Activated CD4-positive, alpha-beta T cell treated with anti-CD3 and anti-CD28 coated beads for 48 hours (primary cell): ENCODE data around the gene MED27.
A peak's percentile ranks its signal among the peaks of the same experiment; 100 is the strongest.

Experiments
- DNase-seq: peaks from one replicate; pipeline ENCODE4 v3.0.0-alpha.2; 2020

Gene MED27, protein sequence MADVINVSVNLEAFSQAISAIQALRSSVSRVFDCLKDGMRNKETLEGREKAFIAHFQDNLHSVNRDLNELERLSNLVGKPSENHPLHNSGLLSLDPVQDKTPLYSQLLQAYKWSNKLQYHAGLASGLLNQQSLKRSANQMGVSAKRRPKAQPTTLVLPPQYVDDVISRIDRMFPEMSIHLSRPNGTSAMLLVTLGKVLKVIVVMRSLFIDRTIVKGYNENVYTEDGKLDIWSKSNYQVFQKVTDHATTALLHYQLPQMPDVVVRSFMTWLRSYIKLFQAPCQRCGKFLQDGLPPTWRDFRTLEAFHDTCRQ

GRCh38 chr9:132079391-132080091 is at the start of gene MED27:
TSS of gene MED27 (minus strand) at chr9:132079867. CDS start at chr9:132079844, 23 bp downstream.
- peak; percentile 96 for DNase-seq

- DNase-seq = no peak
Measured at GRCh38 chr9:132127888-132128534, 48.3 kb upstream of the MED27 start.

DNA sequence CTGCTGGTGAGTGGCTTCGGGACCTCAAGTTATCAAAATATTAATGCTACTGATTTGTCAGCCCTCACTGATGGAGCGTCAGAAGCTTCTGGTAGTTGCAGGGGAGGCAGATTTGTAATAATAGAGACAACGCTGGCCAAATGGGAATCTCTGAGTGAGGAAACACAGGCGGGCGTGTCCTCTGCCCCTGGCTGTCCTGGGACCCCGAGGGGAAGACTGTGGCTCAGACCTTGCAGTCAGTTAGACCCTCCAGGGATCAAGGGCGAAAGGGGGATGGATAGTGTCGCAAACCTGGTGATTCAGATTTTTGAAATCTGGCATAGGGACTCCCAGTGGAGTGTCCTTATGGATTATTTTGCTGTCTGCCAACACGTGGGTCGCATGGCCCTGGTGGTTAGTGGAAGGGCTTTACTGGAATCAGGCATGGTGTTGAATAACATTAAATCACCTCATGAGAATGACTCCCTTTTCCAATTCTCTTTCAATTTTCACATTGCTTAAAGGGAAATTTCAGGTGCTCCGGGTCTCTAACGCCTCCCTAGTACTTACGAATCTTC is 47.1 kb upstream of the MED27 start:
- no peak for DNase-seq

- DNase-seq = peak; percentile 35
Measured at GRCh38 chr9:132125944-132126679, 46.4 kb upstream of the MED27 start.

- no peak for DNase-seq
Measured at GRCh38 chr9:132125361-132125760, 45.7 kb upstream of the MED27 start.

GRCh38 chr9:132124800-132125199 is 45.1 kb upstream of the MED27 start:
- no peak for DNase-seq

GRCh38 chr9:132121021-132121420 is 41.4 kb upstream of the MED27 start:
- DNase-seq = no peak

- DNase-seq = no peak
Measured at GRCh38 chr9:132117694-132118093, 38.0 kb upstream of the MED27 start.

- DNase-seq = no peak
Measured at GRCh38 chr9:132116583-132116982, 36.9 kb upstream of the MED27 start.

DNA sequence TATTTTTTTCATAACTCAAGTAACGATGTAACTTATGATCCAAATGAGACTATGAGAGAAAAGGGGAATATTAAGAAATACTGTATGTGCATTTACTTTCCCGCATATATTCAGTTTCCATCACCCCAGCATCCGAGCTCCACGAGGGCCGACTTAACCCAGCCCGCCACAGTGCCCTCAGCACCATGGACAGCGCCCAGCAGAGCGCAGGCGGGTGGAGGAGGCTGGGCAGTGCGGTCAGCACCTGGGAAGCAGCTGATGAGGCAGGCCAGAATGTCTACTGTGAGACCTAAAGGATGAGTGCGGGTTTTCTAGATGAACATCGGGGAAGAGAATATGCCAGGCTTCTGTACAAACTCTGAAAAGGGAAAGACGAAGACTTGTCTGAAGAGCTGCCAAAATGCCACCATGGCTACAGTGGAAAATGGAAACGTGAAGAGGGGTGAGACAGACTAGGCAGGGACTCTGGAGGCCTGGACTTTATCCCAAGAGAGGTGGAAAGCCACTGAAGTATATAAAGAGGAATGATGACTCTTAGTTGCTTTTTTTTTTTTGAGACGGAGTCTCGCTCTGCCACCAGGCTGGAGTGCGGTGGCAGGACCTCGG is 34.5 kb upstream of the MED27 start:
- peak; percentile 60 for DNase-seq

DNA sequence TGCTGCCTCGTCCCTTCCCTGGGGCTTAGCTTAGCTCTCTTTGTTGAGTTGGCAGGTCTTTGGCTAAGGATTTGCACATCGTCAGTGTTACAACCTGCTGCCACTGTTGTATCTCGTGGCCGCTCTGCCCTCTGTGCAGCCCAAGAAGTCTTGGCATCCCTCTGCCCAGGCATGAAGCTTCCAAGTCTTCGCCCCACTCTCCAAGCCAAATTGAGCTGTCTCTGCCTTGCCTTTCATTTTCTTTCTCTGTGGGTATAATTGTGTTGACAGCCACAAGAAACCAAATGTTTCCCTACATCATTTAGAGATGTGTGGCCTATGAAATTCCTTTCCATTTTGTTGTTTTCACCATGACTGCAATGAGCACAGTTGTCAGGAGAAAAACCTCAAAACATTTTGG is 29.6 kb upstream of the MED27 start:
- no peak for DNase-seq

GRCh38 chr9:132108728-132109127 is 29.1 kb upstream of the MED27 start:
- DNase-seq = no peak

DNA sequence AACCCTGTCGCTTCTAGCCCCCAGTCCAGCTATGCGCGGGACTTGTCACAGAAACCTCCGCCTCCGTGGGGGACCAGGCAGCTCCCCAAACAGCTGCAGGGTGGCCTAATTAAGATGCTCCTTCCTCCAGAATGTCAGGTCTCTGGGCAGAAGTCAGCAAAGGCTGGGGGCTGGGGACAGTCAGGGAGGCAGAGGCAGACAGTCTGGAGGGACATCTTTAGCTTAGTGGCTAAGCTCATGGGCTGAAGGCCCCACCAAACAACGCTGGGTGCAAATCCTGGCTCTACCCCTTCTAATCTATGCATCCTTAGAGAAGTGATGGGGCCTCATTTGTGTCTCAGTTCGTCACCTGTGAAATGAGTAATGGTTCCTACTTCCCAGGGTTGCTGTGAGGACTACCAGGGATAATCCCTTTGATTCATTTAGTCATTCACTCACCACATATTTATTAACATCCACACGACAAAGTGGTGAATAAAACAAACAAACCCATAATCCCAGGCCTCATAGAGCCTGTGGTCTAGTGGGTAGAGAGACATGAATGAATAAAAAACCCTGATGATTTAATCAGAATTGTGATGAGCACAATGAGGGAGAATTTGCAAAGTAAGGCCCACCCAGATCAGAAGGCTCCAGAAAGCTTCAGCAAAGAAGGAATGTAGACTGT is 20.2 kb upstream of the MED27 start:
- no peak for DNase-seq

GRCh38 chr9:132099167-132099566 is 19.5 kb upstream of the MED27 start:
- DNase-seq = no peak

GRCh38 chr9:132094314-132094791 is 14.7 kb upstream of the MED27 start:
- DNase-seq = no peak

GRCh38 chr9:132090771-132091170 is 11.1 kb upstream of the MED27 start:
- no peak for DNase-seq

DNA sequence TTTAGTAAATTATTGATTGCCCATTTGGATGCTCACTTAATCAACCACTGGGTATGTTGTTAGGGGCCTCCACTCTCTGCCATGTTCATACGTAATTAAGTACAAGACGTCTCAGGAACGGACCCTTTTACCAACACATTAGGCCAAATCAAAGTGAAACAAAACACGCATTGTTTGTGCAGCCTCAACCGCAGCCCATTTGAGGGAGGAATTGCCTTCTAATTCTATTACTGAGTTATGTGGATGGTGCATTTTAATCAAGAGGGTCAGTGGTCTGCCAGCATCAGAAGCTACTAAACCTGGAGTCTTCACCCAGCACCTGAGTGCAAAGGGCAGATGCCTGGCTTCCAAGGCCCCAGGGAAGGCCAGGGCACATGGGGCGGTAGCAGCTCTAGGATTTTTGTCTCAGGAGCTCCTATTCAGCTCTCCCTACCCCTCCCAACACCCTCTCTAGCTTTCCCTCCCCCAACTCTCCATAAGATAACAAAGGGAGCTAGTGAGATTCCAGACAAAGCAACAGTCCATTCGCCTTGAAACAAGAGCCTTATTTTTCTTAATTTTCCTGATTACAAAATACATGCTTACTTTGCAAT is 7.9 kb upstream of the MED27 start:
- DNase-seq = no peak

DNA sequence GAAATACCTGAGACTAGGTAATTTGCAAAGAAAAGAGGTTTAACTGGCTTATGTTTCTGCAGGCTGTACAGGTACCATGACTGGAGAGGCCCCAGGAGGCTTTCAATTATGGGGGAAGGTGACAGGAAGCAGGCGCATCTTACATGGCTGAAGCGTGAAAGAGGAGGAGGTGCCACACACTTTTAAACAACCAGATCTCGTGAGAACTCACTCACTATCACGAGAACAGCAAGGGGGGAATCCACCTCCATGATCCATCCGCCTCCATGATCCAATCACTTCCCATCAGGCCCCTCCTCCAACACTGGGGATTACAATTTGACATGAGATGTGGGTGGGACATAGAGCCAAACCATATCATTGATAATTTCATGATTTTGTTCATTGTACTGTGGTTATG is 2.5 kb upstream of the MED27 start:
- DNase-seq = no peak

GRCh38 chr9:132078699-132079356 is 839 bp downstream of the MED27 start:
- peak; percentile 14 for DNase-seq

- peak; percentile 30 for DNase-seq
Measured at GRCh38 chr9:132077881-132078698, 1.6 kb downstream of the MED27 start.
